Suprapubic skin (tissue), 4 donors: ENCODE measurements around the gene C3. TPM values are rescaled to one million over a fixed set of nuclear protein-coding genes. Genes with fewer than 3 reads are reported as not detected.

ENCODE experiments used
- DNase-seq, 2 donors: peaks; one replicate each; pipeline ENCODE4 v3.0.0-alpha.2; 2019; ENCODE audit warnings: low spot score in 2 of 2
- H3K27ac ChIP-seq: fragments of 200-600 bp; sonication (generic); one replicate; pipeline ENCODE4 v1.5.1; 2019
- H3K27me3 ChIP-seq: fragments of 200-600 bp; sonication (generic); one replicate; pipeline ENCODE4 v1.5.1; 2019
- H3K36me3 ChIP-seq: fragments of 200-600 bp; sonication (generic); one replicate; pipeline ENCODE4 v1.5.1; 2019
- H3K4me1 ChIP-seq: fragments of 200-600 bp; sonication (generic); one replicate; pipeline ENCODE4 v1.5.1; 2019
- H3K4me3 ChIP-seq: fragments of 200-600 bp; sonication (generic); one replicate; pipeline ENCODE4 v1.5.1; 2019; ENCODE audit warnings: mild to moderate bottlenecking
- H3K9me3 ChIP-seq: fragments of 200-600 bp; sonication (generic); one replicate; pipeline ENCODE4 v1.5.1; 2019
- EP300 ChIP-seq: sonication (generic); formaldehyde crosslinking; IDR thresholded peaks from one replicate; pipeline ENCODE4 v1.6.1; 2017; ENCODE audit warnings: antibody characterized with exemption
- POLR2A ChIP-seq, 2 donors: fragments of 450-650 bp; IDR thresholded peaks; one replicate each; pipeline ENCODE4 v1.6.1; 2017; ENCODE audit warnings: antibody characterized with exemption in 2 of 2, mild to moderate bottlenecking in 2 of 2, moderate library complexity in 2 of 2
- POLR2AphosphoS5 ChIP-seq, 3 donors: sonication (generic); formaldehyde crosslinking; IDR thresholded peaks; one replicate each; pipeline ENCODE4 v1.6.1; 2017; ENCODE audit warnings: antibody characterized with exemption in 3 of 3
- WGBS: methylation state at CpG from one replicate; pipeline ENCODE4 v1.1.5; 2018; 5-methylcytosine and 5-hydroxymethylcytosine counted together
- total RNA-seq, 4 donors: library from RNA; depleted of rRNA; stranded (reverse); fragments of >200 nt; gene quantifications; one replicate each; pipeline ENCODE4 v1.1.0, GENCODE V29; 2016
- TF ChIP-seq, protein P1 (sequence below), 2 donors: fragments of 200-600 bp in 1 of 2; fragments of 450-650 bp in 1 of 2; sonication (generic) in 1 of 2; IDR thresholded peaks; one replicate each; pipeline ENCODE4 v1.5.1; 2016 to 2019; ENCODE audit warnings: antibody characterized with exemption in 2 of 2, mild to moderate bottlenecking in 1 of 2, moderate library complexity in 1 of 2

C3 gene
- total RNA-seq, 4 donors from 2014 or later: 55.3 to 109 (median 86.8) TPM

DNA sequence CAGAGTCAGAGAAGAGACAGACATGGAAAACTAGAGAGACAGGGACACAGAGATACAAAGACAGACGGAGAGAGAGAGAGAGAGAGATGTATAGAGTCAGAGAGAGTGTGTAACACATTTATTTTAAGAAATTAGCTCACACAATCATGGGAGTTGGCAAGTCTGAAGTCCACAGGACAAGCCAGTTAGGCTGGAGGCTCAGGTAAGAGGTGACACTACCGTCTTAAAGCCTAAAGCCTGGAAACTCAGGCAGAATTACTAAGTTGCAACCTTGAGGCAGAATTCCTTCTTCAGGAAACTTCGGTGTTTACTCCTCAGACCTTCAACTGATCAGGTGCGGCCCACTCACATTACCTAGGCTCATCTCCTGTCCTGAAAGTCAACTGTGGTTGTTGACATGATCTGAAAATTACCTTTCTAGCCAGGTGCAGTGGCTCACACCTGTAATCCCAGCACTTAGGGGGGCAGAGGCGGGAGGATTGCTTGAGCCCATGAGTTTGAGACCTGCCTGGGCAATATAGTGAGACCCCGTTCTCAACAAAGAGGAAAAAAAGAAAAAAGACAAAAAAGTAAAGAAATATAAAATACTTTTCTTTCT, 47.7 kb downstream of the C3 start:
- H3K4me3 ChIP-seq: no peak overlapping the region
- H3K9me3 ChIP-seq: no peaks in the 10 kb centered on the region
- H3K4me1 ChIP-seq: peaks cover 7% of the 10 kb centered on the region
- H3K27ac ChIP-seq: no peak overlapping the region
- H3K36me3 ChIP-seq: no peaks in the 10 kb centered on the region
- 90% methylated on average over 6 of the region's 6 CpGs for WGBS
- no peak for TF ChIP-seq EP300
- TF ChIP-seq, protein P1, sequence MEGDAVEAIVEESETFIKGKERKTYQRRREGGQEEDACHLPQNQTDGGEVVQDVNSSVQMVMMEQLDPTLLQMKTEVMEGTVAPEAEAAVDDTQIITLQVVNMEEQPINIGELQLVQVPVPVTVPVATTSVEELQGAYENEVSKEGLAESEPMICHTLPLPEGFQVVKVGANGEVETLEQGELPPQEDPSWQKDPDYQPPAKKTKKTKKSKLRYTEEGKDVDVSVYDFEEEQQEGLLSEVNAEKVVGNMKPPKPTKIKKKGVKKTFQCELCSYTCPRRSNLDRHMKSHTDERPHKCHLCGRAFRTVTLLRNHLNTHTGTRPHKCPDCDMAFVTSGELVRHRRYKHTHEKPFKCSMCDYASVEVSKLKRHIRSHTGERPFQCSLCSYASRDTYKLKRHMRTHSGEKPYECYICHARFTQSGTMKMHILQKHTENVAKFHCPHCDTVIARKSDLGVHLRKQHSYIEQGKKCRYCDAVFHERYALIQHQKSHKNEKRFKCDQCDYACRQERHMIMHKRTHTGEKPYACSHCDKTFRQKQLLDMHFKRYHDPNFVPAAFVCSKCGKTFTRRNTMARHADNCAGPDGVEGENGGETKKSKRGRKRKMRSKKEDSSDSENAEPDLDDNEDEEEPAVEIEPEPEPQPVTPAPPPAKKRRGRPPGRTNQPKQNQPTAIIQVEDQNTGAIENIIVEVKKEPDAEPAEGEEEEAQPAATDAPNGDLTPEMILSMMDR (IDR thresholded peaks at IDR 0.05): no peak
- TF ChIP-seq POLR2AphosphoS5 (IDR thresholded peaks at IDR 0.05): no peak
- no peak for TF ChIP-seq POLR2A (IDR thresholded peaks at IDR 0.05)
- DNase-seq: no peak
- H3K27me3 ChIP-seq: no peaks in the 10 kb centered on the region

DNA sequence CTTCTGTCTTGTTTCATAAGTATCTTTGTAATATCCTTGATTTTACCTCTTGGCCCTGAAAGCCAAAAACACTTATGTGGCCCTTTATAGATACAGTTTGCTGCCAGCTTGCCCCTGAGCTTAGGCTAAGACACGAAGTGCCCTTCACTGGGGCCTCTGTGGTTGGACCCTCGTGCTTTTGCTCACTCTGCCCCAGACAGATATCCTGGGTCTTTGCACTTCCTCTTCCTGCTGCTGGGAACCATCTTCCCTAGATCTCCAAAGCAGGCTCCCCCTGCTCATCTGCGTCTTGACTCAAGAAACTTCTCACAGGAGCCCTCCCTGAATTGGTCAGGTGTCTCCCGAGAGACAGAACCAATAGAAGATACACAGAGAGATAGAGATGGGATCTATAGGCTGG, 48.5 kb downstream of the C3 start:
- H3K27ac ChIP-seq: no peak overlapping the region
- no peaks in the 10 kb centered on the region for H3K27me3 ChIP-seq
- H3K4me1 ChIP-seq: peaks cover 7% of the 10 kb centered on the region
- 81% methylated on average over 4 of the region's 4 CpGs for WGBS
- no peak overlapping the region for H3K4me3 ChIP-seq
- H3K36me3 ChIP-seq: no peaks in the 10 kb centered on the region
- H3K9me3 ChIP-seq: no peaks in the 10 kb centered on the region
- DNase-seq: no peak
- TF ChIP-seq, protein P1 (IDR thresholded peaks at IDR 0.05): no peak
- TF ChIP-seq POLR2A (IDR thresholded peaks at IDR 0.05) (no peak), EP300 (no peak), POLR2AphosphoS5 (IDR thresholded peaks at IDR 0.05) (no peak)

GRCh38 chr19:6668691-6669090, 51.8 kb downstream of the C3 start:
- H3K9me3 ChIP-seq: no peaks in the 10 kb centered on the region
- no peak overlapping the region for H3K27ac ChIP-seq
- WGBS: 74% methylated on average over 11 of the region's 11 CpGs
- no peaks in the 10 kb centered on the region for H3K4me1 ChIP-seq
- DNase-seq: no peak
- no peak for TF ChIP-seq POLR2A (IDR thresholded peaks at IDR 0.05)
- TF ChIP-seq, protein P1 (IDR thresholded peaks at IDR 0.05): no peak
- TF ChIP-seq EP300: no peak
- no peak for TF ChIP-seq POLR2AphosphoS5 (IDR thresholded peaks at IDR 0.05)
- no peaks in the 10 kb centered on the region for H3K36me3 ChIP-seq
- H3K27me3 ChIP-seq: peaks cover 5% of the 10 kb centered on the region
- no peak overlapping the region for H3K4me3 ChIP-seq

- no peak overlapping the region for H3K27ac ChIP-seq
- H3K4me3 ChIP-seq: no peak overlapping the region
- no peaks in the 10 kb centered on the region for H3K4me1 ChIP-seq
- no peak for DNase-seq
- no peaks in the 10 kb centered on the region for H3K36me3 ChIP-seq
- TF ChIP-seq POLR2A (IDR thresholded peaks at IDR 0.05) (no peak), EP300 (no peak), POLR2AphosphoS5 (IDR thresholded peaks at IDR 0.05) (no peak)
- TF ChIP-seq, protein P1 (IDR thresholded peaks at IDR 0.05): no peak
- peaks cover 5% of the 10 kb centered on the region for H3K27me3 ChIP-seq
- WGBS: 76% methylated on average over 13 of the region's 14 CpGs
- no peaks in the 10 kb centered on the region for H3K9me3 ChIP-seq
These were observed 53.3 kb downstream of the C3 start for GRCh38 chr19:6667114-6667627.

DNA sequence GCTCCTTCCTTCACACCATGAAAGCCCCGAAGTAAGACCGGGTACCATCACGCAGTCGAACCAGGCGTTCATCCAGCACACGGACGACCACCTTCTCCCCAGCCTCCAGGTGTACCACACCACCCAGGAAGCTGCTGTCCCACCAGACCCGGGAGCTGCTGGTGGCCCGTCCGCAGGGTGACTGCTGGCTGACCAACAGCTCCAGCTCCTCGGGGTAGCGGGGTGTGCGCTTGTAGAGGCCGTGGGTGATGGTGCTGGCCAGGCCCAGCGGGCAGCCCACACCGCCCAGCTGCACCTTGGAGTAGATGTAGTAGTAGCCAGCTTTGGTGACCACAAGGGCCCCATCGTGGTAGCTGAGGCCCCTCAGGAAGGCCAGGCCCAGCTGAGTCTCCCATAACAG, 55.5 kb downstream of the C3 start:
- WGBS: 94% methylated on average over 12 of the region's 17 CpGs
- Histone ChIP-seq H3K9me3 (no peaks in the 10 kb centered on the region), H3K36me3 (no peaks in the 10 kb centered on the region), H3K4me1 (no peaks in the 10 kb centered on the region), H3K27me3 (peaks cover 24% of the 10 kb centered on the region), H3K4me3 (no peak overlapping the region), H3K27ac (no peak overlapping the region)
- TF ChIP-seq POLR2A (IDR thresholded peaks at IDR 0.05) (no peak), POLR2AphosphoS5 (IDR thresholded peaks at IDR 0.05) (no peak), EP300 (no peak)
- TF ChIP-seq, protein P1 (IDR thresholded peaks at IDR 0.05): no peak
- no peak for DNase-seq
